ENCODE results near the gene LMCD1. TPM values are rescaled to one million over a fixed set of nuclear protein-coding genes. Genes with fewer than 3 reads are reported as not detected.

The LMCD1 gene
- polyA plus RNA-seq, 3 donors = 0.09 to 0.51 TPM; not detected in 1

DNA sequence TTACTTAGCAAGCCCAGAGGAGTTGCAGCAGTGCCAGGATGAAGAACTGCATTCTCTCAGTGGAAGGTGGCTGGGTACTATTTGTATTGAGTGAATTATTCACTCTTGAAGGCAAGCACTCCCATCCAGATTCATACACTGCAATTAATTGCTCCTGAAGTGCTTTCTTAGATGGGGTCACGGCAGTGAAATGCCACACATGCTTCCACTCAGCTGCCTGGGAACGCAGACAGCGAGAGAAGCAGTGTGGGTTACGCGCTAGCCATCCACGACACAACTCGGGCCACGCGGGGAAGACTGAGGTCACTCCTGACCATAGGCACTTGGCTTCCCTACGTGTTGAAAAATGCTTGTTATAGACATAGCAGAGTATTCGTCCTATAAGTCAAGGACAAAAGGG lies 30.8 kb upstream of the LMCD1 start:
- Histone ChIP-seq H3K4me1 (ENCODE audit: control insufficient read depth in 1 of 2, insufficient read depth in 2 of 2, low read length in 2 of 2) (no peaks in the 10 kb centered on the region), H3K36me3 (replicated peaks in 1 of 2; ENCODE audit: control insufficient read depth in 1 of 2, insufficient read depth in 2 of 2, low read length in 2 of 2) (no peaks in the 10 kb centered on the region), H3K9me3 (replicated peaks in 1 of 2; ENCODE audit: control insufficient read depth in 1 of 2, insufficient read depth in 1 of 2, low read length in 2 of 2) (no peaks in the 10 kb centered on the region), H3K4me3 (replicated peaks in 1 of 3; ENCODE audit: low read depth in 2 of 3, low read length in 3 of 3) (no peak overlapping the region), H3K27me3 (ENCODE audit: control insufficient read depth in 2 of 2, insufficient read depth in 2 of 2, low read length in 2 of 2) (no peaks in the 10 kb centered on the region), H2AFZ (ENCODE audit: insufficient read depth, low read depth, low read length, poor library complexity, severe bottlenecking) (no peak overlapping the region), H3K79me2 (ENCODE audit: insufficient read depth, low read length) (no peaks in the 10 kb centered on the region), H3K4me2 (replicated peaks; ENCODE audit: extremely low read depth, low read length, poor library complexity, severe bottlenecking) (no peak overlapping the region), H4K20me1 (ENCODE audit: insufficient read depth, low read length) (no peaks in the 10 kb centered on the region), H3K9ac (ENCODE audit: insufficient read depth, low read length, poor library complexity, severe bottlenecking) (no peak overlapping the region), H3K27ac (ENCODE audit: low read depth in 1 of 2, low read length in 2 of 2) (no peak overlapping the region)
- peaks cover 0 to 2% (median 0%) of the 10 kb centered on the region in 7 donors for H3K9me3 Mint-ChIP-seq
- no peaks in the 10 kb centered on the region for H3K36me3 Mint-ChIP-seq
- TF ChIP-seq, protein P1, sequence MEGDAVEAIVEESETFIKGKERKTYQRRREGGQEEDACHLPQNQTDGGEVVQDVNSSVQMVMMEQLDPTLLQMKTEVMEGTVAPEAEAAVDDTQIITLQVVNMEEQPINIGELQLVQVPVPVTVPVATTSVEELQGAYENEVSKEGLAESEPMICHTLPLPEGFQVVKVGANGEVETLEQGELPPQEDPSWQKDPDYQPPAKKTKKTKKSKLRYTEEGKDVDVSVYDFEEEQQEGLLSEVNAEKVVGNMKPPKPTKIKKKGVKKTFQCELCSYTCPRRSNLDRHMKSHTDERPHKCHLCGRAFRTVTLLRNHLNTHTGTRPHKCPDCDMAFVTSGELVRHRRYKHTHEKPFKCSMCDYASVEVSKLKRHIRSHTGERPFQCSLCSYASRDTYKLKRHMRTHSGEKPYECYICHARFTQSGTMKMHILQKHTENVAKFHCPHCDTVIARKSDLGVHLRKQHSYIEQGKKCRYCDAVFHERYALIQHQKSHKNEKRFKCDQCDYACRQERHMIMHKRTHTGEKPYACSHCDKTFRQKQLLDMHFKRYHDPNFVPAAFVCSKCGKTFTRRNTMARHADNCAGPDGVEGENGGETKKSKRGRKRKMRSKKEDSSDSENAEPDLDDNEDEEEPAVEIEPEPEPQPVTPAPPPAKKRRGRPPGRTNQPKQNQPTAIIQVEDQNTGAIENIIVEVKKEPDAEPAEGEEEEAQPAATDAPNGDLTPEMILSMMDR (IDR thresholded peaks at IDR 0.05) = no peak
- no peaks in the 10 kb centered on the region for H3K4me1 Mint-ChIP-seq
- no peak overlapping the region for H3K27ac Mint-ChIP-seq
- no peak overlapping the region for H3K4me3 Mint-ChIP-seq
- intact Hi-C loops (cut with micrococcal nuclease) = no loop called here
- 97% methylated on average over 9 of the region's 11 CpGs for WGBS (ENCODE audit: insufficient coverage)
- no peak for DNase-seq
- peaks cover 0 to 4% (median 3%) of the 10 kb centered on the region in 3 donors for H3K27me3 Mint-ChIP-seq (ENCODE audit: low read depth in 3 of 3)

DNA sequence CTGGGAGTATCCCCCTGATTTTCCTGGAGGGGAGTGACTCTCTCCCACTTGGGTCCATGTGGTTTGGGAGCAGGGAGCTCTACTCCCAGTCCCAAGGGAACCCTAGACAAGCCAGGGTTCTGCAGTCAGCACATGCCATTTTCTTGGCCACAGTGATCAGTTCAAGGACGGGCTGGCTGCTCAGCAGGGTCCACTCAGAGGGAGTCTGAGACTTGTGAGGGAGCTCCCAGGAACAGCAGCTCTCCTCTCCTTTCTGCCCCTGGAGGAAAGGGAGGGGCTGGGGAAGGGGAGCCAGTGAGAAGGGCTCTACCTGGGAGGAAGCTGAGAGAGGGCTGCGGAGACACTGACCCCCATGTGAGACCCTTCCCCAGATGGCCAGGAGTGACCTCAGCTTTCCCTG lies 29.1 kb upstream of the LMCD1 start:
- Histone ChIP-seq H2AFZ (ENCODE audit: insufficient read depth, low read depth, low read length, poor library complexity, severe bottlenecking) (no peak overlapping the region), H3K9ac (ENCODE audit: insufficient read depth, low read length, poor library complexity, severe bottlenecking) (no peak overlapping the region), H3K27me3 (ENCODE audit: control insufficient read depth in 2 of 2, insufficient read depth in 2 of 2, low read length in 2 of 2) (no peaks in the 10 kb centered on the region), H3K4me1 (ENCODE audit: control insufficient read depth in 1 of 2, insufficient read depth in 2 of 2, low read length in 2 of 2) (no peaks in the 10 kb centered on the region), H3K4me2 (replicated peaks; ENCODE audit: extremely low read depth, low read length, poor library complexity, severe bottlenecking) (no peak overlapping the region), H3K4me3 (replicated peaks in 1 of 3; ENCODE audit: low read depth in 2 of 3, low read length in 3 of 3) (no peak overlapping the region), H3K9me3 (replicated peaks in 1 of 2; ENCODE audit: control insufficient read depth in 1 of 2, insufficient read depth in 1 of 2, low read length in 2 of 2) (no peaks in the 10 kb centered on the region), H4K20me1 (ENCODE audit: insufficient read depth, low read length) (no peaks in the 10 kb centered on the region), H3K79me2 (ENCODE audit: insufficient read depth, low read length) (no peaks in the 10 kb centered on the region), H3K27ac (ENCODE audit: low read depth in 1 of 2, low read length in 2 of 2) (no peak overlapping the region), H3K36me3 (replicated peaks in 1 of 2; ENCODE audit: control insufficient read depth in 1 of 2, insufficient read depth in 2 of 2, low read length in 2 of 2) (no peaks in the 10 kb centered on the region)
- intact Hi-C loops (cut with micrococcal nuclease) = no loop called here
- WGBS (ENCODE audit: insufficient coverage) = no CpG with 5 or more reads among the region's 2 CpGs
- Mint-ChIP-seq H3K27me3 (ENCODE audit: low read depth in 3 of 3) (peaks cover 0 to 3% (median 3%) of the 10 kb centered on the region in 3 donors), H3K4me3 (no peak overlapping the region), H3K27ac (no peak overlapping the region), H3K9me3 (peaks cover 0 to 2% (median 0%) of the 10 kb centered on the region in 7 donors), H3K36me3 (no peaks in the 10 kb centered on the region), H3K4me1 (no peaks in the 10 kb centered on the region)
- no peak for DNase-seq
- TF ChIP-seq, protein P1 (IDR thresholded peaks at IDR 0.05) = no peak

Measured in CD14-positive monocyte (primary cell).